Left ventricle myocardium inferior (tissue), 1 donor: ENCODE measurements around the gene UGT3A1. TPM values are rescaled to one million over a fixed set of nuclear protein-coding genes. Genes with fewer than 3 reads are reported as not detected.

Source experiments
- DNase-seq: peaks from one replicate; pipeline ENCODE4 v3.0.0-alpha.2; 2020
- H3K27ac ChIP-seq: fragments of 200-600 bp; replicated peaks from 2 replicates; pipeline ENCODE4 v1.8.0; 2021
- H3K27me3 ChIP-seq: fragments of 200-600 bp; 2 replicates; pipeline ENCODE4 v1.8.0; 2021; ENCODE audit warnings: low read depth
- H3K36me3 ChIP-seq: fragments of 200-600 bp; 2 replicates; pipeline ENCODE4 v1.8.0; 2021
- H3K4me1 ChIP-seq: fragments of 200-600 bp; 2 replicates; pipeline ENCODE4 v1.8.0; 2021
- H3K4me3 ChIP-seq: fragments of 200-600 bp; 2 replicates; pipeline ENCODE4 v1.8.0; 2021; ENCODE audit warnings: mild to moderate bottlenecking, moderate library complexity
- H3K9me3 ChIP-seq: fragments of 200-600 bp; replicated peaks from 2 replicates; pipeline ENCODE4 v1.8.0; 2021
- intact Hi-C: fragments of 100-400 bp; cut with micrococcal nuclease; formaldehyde crosslinking; loops from one replicate; pipeline ENCODE4 v1.11.0; 2022
- total RNA-seq: library from RNA; stranded (reverse); fragmentation: NEBNext Ultra II Directional; extraction: Animal tissue kit (Norgen Biotek cat#: 25700); gene quantifications from one replicate; pipeline ENCODE4 v1.2.1, GENCODE V29; 2021
- TF ChIP-seq, protein P1 (sequence below): fragments of 200-600 bp; IDR thresholded peaks from 2 replicates; pipeline ENCODE4 v1.8.0; 2021; ENCODE audit warnings: antibody characterized with exemption, mild to moderate bottlenecking, borderline replicate concordance
- donor health status: DM: no; HTN: yes; CAD: no; lungs with severe emphysema.

UGT3A1 gene
- total RNA-seq, 1 donor from 2014 or later, result not detected

GRCh38 chr5:35960328-35960727, 30.9 kb downstream of the UGT3A1 start:
- TF ChIP-seq, protein P1, sequence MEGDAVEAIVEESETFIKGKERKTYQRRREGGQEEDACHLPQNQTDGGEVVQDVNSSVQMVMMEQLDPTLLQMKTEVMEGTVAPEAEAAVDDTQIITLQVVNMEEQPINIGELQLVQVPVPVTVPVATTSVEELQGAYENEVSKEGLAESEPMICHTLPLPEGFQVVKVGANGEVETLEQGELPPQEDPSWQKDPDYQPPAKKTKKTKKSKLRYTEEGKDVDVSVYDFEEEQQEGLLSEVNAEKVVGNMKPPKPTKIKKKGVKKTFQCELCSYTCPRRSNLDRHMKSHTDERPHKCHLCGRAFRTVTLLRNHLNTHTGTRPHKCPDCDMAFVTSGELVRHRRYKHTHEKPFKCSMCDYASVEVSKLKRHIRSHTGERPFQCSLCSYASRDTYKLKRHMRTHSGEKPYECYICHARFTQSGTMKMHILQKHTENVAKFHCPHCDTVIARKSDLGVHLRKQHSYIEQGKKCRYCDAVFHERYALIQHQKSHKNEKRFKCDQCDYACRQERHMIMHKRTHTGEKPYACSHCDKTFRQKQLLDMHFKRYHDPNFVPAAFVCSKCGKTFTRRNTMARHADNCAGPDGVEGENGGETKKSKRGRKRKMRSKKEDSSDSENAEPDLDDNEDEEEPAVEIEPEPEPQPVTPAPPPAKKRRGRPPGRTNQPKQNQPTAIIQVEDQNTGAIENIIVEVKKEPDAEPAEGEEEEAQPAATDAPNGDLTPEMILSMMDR, result no peak
- Histone ChIP-seq H3K4me3 (no peak overlapping the region), H3K27ac (no peak overlapping the region), H3K4me1 (no peaks in the 10 kb centered on the region), H3K27me3 (peaks cover 33% of the 10 kb centered on the region), H3K36me3 (no peaks in the 10 kb centered on the region), H3K9me3 (peaks cover 22% of the 10 kb centered on the region)
- intact Hi-C loops, result no loop called here
- no peak for DNase-seq

DNA sequence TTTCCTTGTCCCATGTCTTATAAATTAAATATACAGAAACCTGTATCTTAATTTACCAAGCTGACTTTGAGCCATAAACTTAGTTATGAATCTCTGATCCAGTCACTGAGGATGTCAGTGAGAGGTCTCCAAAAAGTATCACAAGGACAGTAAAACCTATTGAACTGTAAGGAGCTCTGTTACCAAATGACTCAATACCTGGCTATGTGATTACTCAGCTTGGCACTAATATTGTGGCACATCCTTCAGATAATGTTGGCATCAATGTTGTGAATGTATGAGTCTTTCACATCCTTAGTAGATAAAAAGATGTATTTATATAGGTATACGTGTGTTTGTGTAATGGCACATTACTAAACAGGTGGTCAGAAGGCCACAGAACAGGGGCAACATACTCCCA, 34.8 kb downstream of the UGT3A1 start:
- no peak overlapping the region for H3K4me3 ChIP-seq
- no peak for DNase-seq
- no peaks in the 10 kb centered on the region for H3K36me3 ChIP-seq
- no peak overlapping the region for H3K27ac ChIP-seq
- peaks cover 14% of the 10 kb centered on the region for H3K9me3 ChIP-seq
- peaks cover 53% of the 10 kb centered on the region for H3K27me3 ChIP-seq
- intact Hi-C loops, result no loop called here
- TF ChIP-seq, protein P1, result no peak
- H3K4me1 ChIP-seq, result no peaks in the 10 kb centered on the region

- H3K9me3 ChIP-seq, result peaks cover 14% of the 10 kb centered on the region
- TF ChIP-seq, protein P1, result no peak
- H3K36me3 ChIP-seq, result no peaks in the 10 kb centered on the region
- H3K4me1 ChIP-seq, result no peaks in the 10 kb centered on the region
- no peak for DNase-seq
- intact Hi-C loops, result no loop called here
- H3K27me3 ChIP-seq, result peaks cover 44% of the 10 kb centered on the region
- no peak overlapping the region for H3K4me3 ChIP-seq
- no peak overlapping the region for H3K27ac ChIP-seq
Measured at GRCh38 chr5:35954175-35954574, 37.0 kb downstream of the UGT3A1 start.

DNA sequence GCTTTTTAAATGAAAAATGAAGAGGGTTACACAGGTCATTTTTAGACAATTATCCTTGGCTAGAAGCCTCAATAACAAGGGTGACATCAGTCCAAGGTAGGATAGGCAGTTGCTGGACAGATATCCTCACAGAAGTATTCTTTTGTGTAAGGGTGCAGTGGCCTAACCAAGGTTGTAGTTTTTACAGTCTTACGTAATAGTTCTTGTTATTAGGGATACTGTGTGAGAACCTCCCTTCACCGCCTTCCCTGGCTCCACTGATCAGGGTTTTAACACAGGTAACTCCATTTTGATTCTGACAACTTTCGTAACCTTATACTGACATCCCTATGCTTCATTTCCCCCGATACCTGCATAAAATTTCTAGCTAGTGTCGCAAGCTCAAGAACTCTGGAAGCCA, 44.1 kb downstream of the UGT3A1 start:
- no peaks in the 10 kb centered on the region for H3K36me3 ChIP-seq
- intact Hi-C loops, result no loop called here
- no peak for DNase-seq
- no peak overlapping the region for H3K27ac ChIP-seq
- H3K9me3 ChIP-seq, result peaks cover 8% of the 10 kb centered on the region
- TF ChIP-seq, protein P1, result no peak
- H3K27me3 ChIP-seq, result peaks cover 24% of the 10 kb centered on the region
- H3K4me3 ChIP-seq, result no peak overlapping the region
- H3K4me1 ChIP-seq, result no peaks in the 10 kb centered on the region

- Histone ChIP-seq H3K36me3 (no peaks in the 10 kb centered on the region), H3K9me3 (peaks cover 5% of the 10 kb centered on the region), H3K4me3 (no peak overlapping the region), H3K27me3 (peaks cover 40% of the 10 kb centered on the region), H3K4me1 (no peaks in the 10 kb centered on the region), H3K27ac (no peak overlapping the region)
- no peak for DNase-seq
- intact Hi-C loops, result no loop called here
- TF ChIP-seq, protein P1, result no peak
Measured at GRCh38 chr5:35939639-35940038, 51.6 kb downstream of the UGT3A1 start.
